Kidney glomerular epithelial cell (primary cell): ENCODE results near the gene DDX53.

Experiments
- DNase-seq: peaks from one replicate; lab custom pipeline; 2025; lab: John Stamatoyannopoulos, UW

The DDX53 gene

GRCh38 chrX:23052324-23052723 lies 52.6 kb downstream of the DDX53 start:
- no peak for DNase-seq
